Measurements from ENCODE around the gene MAP1LC3B2.

DNA sequence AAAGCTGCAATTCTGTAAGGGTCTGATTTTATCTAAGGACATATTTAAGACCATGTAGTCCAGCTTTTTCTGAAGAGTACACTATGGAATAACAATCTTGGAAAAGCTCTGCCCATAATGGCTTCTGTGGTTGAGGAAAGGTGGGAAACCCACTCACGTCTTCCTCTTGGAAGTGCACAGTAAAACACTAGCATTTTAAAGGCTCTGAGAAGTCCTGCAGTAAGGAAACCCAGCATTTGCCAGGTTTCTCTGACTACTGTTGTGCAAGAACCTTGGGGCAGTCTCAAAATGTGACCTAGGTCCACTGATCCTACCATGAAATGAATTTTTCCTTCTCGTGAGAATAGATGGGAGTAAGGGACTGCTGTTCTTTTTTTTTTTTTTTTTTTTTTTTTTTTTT lies 11.9 kb downstream of the MAP1LC3B2 start:
- TF ChIP-seq, protein P1, sequence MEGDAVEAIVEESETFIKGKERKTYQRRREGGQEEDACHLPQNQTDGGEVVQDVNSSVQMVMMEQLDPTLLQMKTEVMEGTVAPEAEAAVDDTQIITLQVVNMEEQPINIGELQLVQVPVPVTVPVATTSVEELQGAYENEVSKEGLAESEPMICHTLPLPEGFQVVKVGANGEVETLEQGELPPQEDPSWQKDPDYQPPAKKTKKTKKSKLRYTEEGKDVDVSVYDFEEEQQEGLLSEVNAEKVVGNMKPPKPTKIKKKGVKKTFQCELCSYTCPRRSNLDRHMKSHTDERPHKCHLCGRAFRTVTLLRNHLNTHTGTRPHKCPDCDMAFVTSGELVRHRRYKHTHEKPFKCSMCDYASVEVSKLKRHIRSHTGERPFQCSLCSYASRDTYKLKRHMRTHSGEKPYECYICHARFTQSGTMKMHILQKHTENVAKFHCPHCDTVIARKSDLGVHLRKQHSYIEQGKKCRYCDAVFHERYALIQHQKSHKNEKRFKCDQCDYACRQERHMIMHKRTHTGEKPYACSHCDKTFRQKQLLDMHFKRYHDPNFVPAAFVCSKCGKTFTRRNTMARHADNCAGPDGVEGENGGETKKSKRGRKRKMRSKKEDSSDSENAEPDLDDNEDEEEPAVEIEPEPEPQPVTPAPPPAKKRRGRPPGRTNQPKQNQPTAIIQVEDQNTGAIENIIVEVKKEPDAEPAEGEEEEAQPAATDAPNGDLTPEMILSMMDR (IDR thresholded peaks at IDR 0.05; ENCODE audit: poor library complexity) = no peak
- TF ChIP-seq EZH2phosphoT487 (IDR thresholded peaks at IDR 0.05; ENCODE audit: low read depth, severe bottlenecking, unreplicated experiment) (no peak), EZH2 (IDR thresholded peaks at IDR 0.05; ENCODE audit: borderline replicate concordance) (no peak)

Measured in hepatocyte (in vitro differentiated cells).